Activated CD8-positive, alpha-beta memory T cell treated with anti-CD3 and anti-CD28 coated beads, Interleukin-2, amount 50 U/mL, for 48 hours (primary cell): ENCODE measurements around the gene DSTYK.
A peak's percentile ranks its signal among the peaks of the same experiment; 100 is the strongest.

Experiments
- DNase-seq: peaks from one replicate; pipeline ENCODE4 v3.0.0-alpha.2; 2020

The DSTYK gene

DNA sequence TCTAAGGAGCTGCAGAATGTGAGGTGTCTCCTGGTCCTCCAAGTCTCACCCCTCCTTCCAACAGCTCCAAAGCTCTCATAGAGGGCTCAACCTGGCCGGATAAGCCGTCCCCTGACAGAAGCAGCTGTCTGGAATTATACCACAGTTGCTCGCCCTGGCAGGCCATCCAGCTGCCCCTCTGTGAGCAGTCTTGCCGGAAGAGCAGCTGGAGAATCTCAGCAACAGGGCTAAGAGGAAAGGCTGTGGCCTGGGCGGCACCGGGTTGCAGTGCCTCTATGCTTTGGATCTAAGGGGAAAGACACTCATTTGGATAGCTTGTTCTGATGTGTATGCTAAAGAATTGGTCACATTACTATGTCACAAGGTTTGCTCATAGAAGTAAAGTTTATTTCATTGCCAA lies 28.6 kb upstream of the DSTYK start:
- peak; percentile 50 for DNase-seq

DNA sequence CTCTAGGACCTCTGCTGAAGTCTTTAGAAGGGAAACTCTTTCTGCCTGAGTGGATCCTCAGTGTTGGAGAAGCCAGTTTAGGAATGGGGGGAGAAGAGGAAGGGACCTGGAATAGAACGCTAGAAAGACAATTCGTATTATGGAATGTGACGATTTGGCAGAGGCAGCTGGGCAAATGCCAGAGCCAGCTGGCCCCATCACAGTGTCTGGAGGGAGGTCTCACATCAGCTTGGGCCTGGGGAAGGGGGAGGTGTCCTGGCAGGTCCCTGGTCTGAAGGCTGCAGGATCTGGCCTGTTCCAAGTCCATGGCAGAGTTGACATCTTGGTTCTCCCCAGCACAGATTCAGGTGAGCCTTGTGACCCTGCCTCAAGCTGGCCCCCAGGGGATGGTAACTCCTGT lies 27.6 kb upstream of the DSTYK start:
- peak; percentile 48 for DNase-seq

DNA sequence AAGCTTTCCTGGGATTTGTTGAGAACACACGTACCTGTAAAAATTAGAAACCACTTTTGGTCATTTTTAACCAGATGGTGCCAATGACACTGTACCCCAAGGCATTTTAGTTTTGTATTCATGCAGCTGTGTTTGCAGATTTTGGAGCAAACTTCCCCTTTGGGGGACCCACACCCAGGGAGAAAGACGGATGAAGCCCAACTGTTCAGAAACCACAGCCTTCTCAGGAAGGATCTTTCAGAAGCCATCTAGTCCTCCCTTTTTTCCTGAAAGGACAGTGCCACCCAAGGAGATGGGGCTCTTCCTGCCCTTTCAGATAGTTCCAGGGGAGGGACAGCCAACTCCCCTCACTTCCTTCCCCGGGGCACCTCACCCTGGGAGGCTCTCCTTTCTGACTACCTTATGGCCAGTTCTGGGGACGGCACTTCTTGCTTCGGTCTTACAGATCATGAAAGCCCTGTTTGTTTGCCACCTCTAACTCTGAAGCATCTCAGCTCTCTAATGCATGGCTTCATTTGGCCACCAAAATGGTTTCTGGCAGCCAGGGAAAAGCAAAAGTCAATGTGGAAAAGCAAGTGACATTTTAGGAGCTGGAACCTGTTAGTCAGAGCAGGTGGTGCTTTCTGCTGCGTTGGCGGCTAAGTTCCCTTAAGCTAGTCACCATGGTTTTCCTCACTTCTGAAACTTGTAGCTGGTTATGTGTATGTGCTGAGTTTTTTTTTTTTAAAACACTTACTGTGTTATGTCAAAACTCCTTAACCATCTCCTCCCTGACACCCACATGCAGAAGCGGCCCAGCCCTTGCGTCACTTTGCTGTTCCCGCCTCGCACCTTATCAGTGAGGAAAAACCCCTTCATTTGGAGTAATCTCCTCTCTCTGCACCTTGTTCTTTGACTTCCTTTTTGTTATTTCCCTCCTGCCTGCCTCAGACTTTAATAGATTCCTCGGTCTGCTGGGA lies 26.3 kb upstream of the DSTYK start:
- peak; percentile 61 for DNase-seq

DNA sequence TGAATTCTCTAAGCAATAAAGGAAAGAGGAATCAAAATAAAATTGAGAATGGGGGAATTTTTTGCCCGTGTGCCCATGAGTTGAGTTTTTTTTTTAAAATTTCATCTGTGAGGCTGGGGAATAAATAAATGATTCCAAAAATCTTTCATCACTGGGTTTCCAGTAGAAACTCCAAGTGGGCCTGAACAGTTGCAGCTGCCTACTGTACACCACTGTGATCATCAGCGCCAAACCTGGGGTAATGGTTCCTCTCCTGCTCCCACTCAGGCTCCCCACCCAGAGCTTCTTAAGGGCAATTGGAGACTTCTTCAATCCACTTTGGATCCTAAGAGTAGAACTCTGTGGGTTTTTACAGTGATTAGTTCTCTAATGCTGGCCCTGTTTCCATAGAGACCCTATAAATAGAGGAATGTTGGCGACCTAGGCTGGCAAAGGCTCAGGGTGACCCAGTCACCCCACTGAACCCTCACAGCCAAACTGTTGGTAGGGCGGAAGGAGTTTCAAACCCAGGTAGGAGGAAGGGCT lies 25.5 kb upstream of the DSTYK start:
- DNase-seq = peak; percentile 40

- DNase-seq = peak; percentile 48
These were observed 25.0 kb upstream of the DSTYK start for GRCh38 chr1:205236526-205236925.

DNA sequence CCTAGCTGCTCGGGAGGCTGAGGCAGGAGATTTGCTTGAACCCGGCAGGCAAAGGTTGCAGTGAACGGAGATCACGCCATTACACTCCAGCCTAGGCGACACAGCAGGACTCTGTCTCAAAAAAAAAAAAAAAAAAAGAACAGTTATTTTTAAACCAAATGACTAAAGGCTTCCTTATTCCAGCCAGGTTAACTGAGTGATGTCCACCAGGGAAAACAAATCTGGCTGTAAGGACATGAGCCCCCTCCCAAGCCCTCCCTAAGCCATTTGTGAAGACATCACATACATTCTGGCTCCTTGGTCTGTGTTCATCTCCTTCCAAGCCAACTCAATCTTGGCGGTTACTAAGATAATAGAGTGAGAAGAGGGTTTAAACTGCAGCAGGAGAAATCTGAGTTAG lies 24.4 kb upstream of the DSTYK start:
- peak; percentile 10 for DNase-seq

DNA sequence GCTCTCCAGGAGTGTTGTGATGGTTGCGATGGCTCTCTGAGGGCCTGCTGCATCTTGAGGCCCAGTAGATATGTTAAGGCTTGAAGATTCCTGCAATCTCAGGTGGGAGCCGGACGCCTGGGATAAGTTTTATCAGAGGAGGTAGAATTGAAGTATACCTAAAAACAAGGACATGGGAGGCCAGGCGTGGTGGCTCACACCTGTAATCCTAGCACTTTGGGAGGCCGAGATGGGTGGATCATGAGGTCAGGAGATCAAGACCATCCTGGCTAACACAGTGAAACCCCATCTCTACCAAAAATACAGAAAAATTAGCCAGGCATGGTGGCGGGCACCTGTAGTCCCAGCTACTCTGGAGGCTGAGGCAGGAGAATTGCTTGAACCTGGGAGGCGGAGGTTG lies 22.5 kb upstream of the DSTYK start:
- peak; percentile 30 for DNase-seq

DNA sequence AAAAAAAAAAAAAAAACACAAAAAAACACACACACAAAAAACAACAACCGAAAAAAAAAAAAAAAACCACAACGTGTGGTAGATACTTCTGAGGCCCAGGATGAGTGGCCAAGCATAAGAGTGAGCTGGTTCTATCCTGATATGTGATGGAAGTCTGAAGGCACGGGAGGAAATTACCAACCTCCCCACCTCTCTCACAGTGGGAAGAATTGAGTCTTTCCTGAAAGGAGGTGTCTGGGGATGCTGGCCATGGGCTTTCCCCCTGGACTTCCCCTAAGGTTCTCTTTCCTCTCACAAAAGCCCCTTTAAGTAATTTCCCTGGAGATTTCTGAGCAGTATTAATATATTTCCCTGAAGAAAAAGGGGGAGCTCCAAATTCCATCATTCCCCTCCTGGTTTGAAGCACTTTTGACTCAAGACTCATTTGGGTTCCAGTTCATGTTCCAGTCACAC lies 21.5 kb upstream of the DSTYK start:
- DNase-seq = peak; percentile 45

- peak; percentile 48 for DNase-seq
These were observed 20.8 kb upstream of the DSTYK start for GRCh38 chr1:205232127-205232820.

DNA sequence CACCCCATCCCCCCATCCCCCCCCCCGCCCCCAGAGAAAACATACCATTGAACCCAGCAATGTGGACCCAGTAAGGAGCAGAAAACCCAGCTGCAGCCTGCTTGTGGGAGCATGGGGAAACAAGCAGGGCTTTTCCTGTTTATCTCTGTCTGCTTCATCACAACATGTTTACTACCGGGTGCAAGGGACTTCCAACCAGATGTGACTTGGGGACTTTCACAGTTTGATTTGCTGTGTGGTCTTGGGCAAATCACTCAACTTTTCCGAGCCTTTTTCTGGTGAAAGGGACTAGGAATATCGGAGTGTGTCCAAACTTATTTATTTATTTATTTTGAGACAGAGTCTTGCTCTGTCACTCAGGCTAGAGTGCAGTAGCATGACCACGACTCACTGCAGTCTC lies 19.5 kb upstream of the DSTYK start:
- DNase-seq = peak; percentile 43

GRCh38 chr1:205229916-205230700 lies 18.6 kb upstream of the DSTYK start:
- DNase-seq = peak; percentile 47

DNA sequence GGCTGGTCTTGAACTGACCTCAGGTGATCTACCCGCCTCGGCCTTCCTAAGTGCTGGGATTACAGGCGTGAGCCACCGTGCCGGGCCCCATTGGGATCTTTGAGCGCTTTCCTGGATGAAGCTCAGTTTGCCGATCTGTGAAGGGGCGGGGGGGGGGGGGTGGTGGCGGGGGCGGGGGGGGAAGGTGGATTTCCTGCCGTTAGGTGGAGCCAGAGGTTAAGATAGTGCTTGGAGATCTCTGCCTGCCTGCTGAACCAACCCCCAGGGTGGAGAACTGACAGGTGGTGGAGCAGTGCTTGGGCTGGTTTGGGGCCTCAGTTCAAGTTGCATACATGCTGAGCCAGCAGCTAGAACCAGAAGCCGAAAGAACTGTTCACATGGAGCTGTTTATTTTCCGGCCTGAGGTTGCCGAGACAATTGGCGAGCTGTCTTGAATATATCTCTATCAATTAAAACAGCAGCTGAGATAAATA lies 17.9 kb upstream of the DSTYK start:
- peak; percentile 76 for DNase-seq

DNA sequence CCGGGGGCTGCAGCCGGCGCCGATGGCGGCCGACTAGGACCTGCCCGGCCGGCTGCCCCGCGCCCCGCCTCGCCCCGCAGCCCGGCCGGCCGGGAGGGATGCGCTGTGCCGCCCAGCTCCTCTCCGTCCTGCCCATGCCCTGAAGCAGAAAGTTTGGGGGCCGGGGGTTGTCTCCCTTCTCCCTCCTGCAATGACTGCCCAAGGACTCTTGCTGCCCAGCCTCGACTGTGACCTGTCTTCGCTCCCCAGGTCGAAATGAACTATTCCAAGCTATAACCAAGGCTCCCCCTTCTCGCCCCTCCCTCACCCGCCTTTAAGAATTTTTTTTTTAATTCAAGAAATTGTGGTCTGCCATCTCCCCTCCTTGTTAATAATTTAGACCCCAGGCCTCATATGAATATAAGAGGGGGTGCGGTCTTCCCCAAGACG lies 16.6 kb upstream of the DSTYK start:
- DNase-seq = peak; percentile 61

DNA sequence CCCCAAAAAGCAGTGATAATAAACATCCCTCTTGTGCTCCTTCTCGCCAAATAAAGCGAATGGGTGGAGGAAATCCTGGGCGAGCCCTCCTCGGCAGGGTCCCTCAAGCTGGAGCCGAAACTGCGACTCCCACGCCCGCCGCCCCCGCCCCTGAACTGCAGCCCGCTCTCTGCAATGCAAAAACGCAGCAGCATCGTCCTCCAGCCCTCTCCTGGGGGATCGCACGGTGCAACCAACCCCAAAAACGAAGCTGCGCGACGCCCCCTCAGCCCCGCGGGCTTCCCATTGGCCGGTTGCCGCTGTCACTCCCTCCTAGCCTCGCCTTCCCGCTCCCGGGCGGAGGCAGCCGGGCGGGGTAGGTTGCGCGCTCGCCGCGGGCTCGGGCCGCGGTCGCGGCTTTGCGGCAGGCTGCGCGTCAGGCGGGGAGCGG lies 16.1 kb upstream of the DSTYK start, which contains the start of gene TMCC2:
TMCC2 (plus strand) TSS at position 363 of the 430 bp plus-strand sequence. CDS start 619 bp downstream, outside the sequence.
- DNase-seq = peak; percentile 93

DNA sequence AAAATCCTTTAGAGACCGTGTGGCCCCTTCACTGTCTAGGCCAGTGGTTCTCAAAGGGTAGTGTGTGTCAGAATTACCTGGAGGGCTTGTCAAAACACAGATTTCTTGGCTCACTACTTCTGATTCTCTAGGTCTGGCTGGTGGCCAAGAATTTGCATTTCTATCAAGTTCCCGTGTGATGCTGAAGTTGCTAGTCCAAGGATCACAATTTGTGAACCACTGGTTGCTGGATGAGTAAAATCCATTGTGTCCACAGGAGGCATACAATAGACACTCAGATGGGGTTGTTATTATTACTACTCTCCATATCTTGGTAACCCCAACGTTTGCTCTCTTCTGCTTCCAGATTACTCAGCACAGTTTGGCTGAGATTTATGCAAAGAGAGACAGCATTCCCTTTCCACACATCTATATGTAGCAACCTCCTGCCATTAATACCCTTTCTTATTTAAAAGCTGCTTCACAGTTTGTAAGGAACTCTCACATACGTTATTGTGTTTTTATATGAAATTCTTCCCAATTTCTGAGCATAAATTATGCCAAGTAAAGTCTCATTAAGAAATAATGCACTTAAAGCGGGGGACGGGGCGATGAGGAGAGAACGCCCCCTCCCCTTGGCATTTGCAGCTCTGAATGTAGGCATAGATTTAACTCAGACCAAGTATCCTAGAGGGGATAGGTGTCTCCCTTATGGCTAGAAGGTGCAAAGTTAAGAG lies 15.5 kb upstream of the DSTYK start:
- DNase-seq = peak; percentile 45

GRCh38 chr1:205225901-205226765 lies 14.6 kb upstream of the DSTYK start:
- DNase-seq = peak; percentile 49

GRCh38 chr1:205224736-205225135 lies 13.2 kb upstream of the DSTYK start:
- no peak for DNase-seq

- no peak for DNase-seq
These were observed 8.9 kb upstream of the DSTYK start for GRCh38 chr1:205220421-205220820.

GRCh38 chr1:205217418-205217817 lies 5.9 kb upstream of the DSTYK start:
- DNase-seq = no peak

- DNase-seq = no peak
These were observed 5.1 kb upstream of the DSTYK start for GRCh38 chr1:205216588-205216987.

- DNase-seq = no peak
These were observed 3.3 kb upstream of the DSTYK start for GRCh38 chr1:205214756-205215155.
